MCF 10A (cell line): Measurements from ENCODE around the gene ZNF300. TPM values are rescaled to one million over a fixed set of nuclear protein-coding genes. Genes with fewer than 3 reads are reported as not detected.

Source experiments
- BruUV-seq: library from RNA; stranded (reverse); fragments of 400-500 nt; replicated peaks from 2 replicates; lab custom pipeline; 2021; lab: Mats Ljungman, UMichigan
- CTCF ChIA-PET: fragments of 300-600 bp; sonication (Branson Sonifier 250); formaldehyde crosslinking; extraction: SDS; loops from one replicate; lab custom pipeline; 2021; ENCODE audit warnings: antibody characterized with exemption, inconsistent platforms; lab: Yijun Ruan, JAX
- POLR2A ChIA-PET: fragments of 300-600, 350-650 bp; sonication (Branson Sonifier 250); formaldehyde crosslinking; extraction: SDS; loops from one replicate; lab custom pipeline; 2020; ENCODE audit warnings: antibody characterized with exemption, inconsistent platforms; lab: Yijun Ruan, JAX
- DNase-seq: peaks from one replicate; pipeline ENCODE4 v3.0.0-alpha.2; 2018; ENCODE audit not compliant: unreplicated experiment
- H3K27ac Mint-ChIP-seq: one replicate; pipeline ENCODE4 v1.8.0; 2022; ENCODE audit warnings: mild to moderate bottlenecking, low read depth, mixed read lengths; ENCODE audit not compliant: unreplicated experiment
- H3K27me3 Mint-ChIP-seq: one replicate; pipeline ENCODE4 v1.8.0; 2022; ENCODE audit warnings: mixed read lengths; ENCODE audit not compliant: insufficient read depth, unreplicated experiment
- H3K36me3 Mint-ChIP-seq: one replicate; pipeline ENCODE4 v1.8.0; 2022; ENCODE audit warnings: mild to moderate bottlenecking, moderate library complexity, mixed read lengths; ENCODE audit not compliant: insufficient read depth, unreplicated experiment
- H3K4me1 Mint-ChIP-seq: one replicate; pipeline ENCODE4 v1.8.0; 2022; ENCODE audit warnings: mixed read lengths; ENCODE audit not compliant: insufficient read depth, unreplicated experiment
- H3K4me3 Mint-ChIP-seq: one replicate; pipeline ENCODE4 v1.8.0; 2022; ENCODE audit warnings: mild to moderate bottlenecking, moderate library complexity, mixed read lengths; ENCODE audit not compliant: unreplicated experiment
- H3K9me3 Mint-ChIP-seq: one replicate; pipeline ENCODE4 v1.8.0; 2022; ENCODE audit warnings: mixed read lengths; ENCODE audit not compliant: unreplicated experiment
- CTCF ChIP-seq: fragments of 200-600 bp; IDR thresholded peaks from one replicate; pipeline ENCODE4 v1.8.0; 2022; ENCODE audit warnings: antibody characterized with exemption, mild to moderate bottlenecking; ENCODE audit not compliant: unreplicated experiment
- intact Hi-C: fragments of 100-400 bp; cut with micrococcal nuclease; formaldehyde crosslinking; loops from 2 replicates; pipeline ENCODE4 v1.14.1; 2022
- total RNA-seq: library from RNA; stranded (reverse); gene quantifications from 2 replicates; pipeline ENCODE4 v1.2.3, GENCODE V29; 2022

Gene ZNF300
- total RNA-seq, 1 experiment from 2014 or later, result 15.4 TPM

GRCh38 chr5:150853561-150853960 is 51.2 kb downstream of the ZNF300 start:
- no peak for TF ChIP-seq CTCF
- Mint-ChIP-seq H3K36me3 (no peaks in the 10 kb centered on the region), H3K4me1 (no peaks in the 10 kb centered on the region), H3K27ac (no peak overlapping the region), H3K4me3 (no peak overlapping the region), H3K9me3 (no peaks in the 10 kb centered on the region), H3K27me3 (no peaks in the 10 kb centered on the region)
- CTCF ChIA-PET, result interaction anchor here (1.1 to 3.2 kb wide), 4 partner anchors 52 to 330 kb away, joined by 3 to 16 read pairs (median 4); no protein-coding TSS in a partner anchor
- intact Hi-C loops, result no loop called here
- POLR2A ChIA-PET, result no interaction called here
- no peak for DNase-seq
- BruUV-seq, result no TSS peak

- no TSS peak for BruUV-seq
- H3K4me3 Mint-ChIP-seq, result no peak overlapping the region
- ChIA-PET CTCF (interaction anchor here (0.8 to 3.2 kb wide), 9 partner anchors 35 to 291 kb away, joined by 3 to 16 read pairs (median 4); partner anchors contain the start of genes RBM22 and SMIM3), POLR2A (interaction anchor here (0.7 to 1.2 kb wide), 3 partner anchors 50 to 305 kb away, joined by 3 to 4 read pairs (median 3); no protein-coding TSS in a partner anchor)
- no peaks in the 10 kb centered on the region for H3K4me1 Mint-ChIP-seq
- intact Hi-C loops, result no loop called here
- H3K27ac Mint-ChIP-seq, result no peak overlapping the region
- no peaks in the 10 kb centered on the region for H3K27me3 Mint-ChIP-seq
- H3K36me3 Mint-ChIP-seq, result no peaks in the 10 kb centered on the region
- TF ChIP-seq CTCF, result no peak
- H3K9me3 Mint-ChIP-seq, result no peaks in the 10 kb centered on the region
- DNase-seq, result no peak
Measured at GRCh38 chr5:150851039-150851438, 53.7 kb downstream of the ZNF300 start.

GRCh38 chr5:150848271-150848670 is 56.5 kb downstream of the ZNF300 start:
- POLR2A ChIA-PET, result interaction anchor here (3.3 kb wide), 1 partner anchor 47 kb away, joined by 17 read pairs; no protein-coding TSS in a partner anchor
- Mint-ChIP-seq H3K27me3 (no peaks in the 10 kb centered on the region), H3K36me3 (no peaks in the 10 kb centered on the region), H3K27ac (no peak overlapping the region), H3K9me3 (no peaks in the 10 kb centered on the region), H3K4me3 (no peak overlapping the region), H3K4me1 (no peaks in the 10 kb centered on the region)
- peak; percentile 3 for DNase-seq
- no peak for TF ChIP-seq CTCF
- intact Hi-C loops, result loop anchor here (10.0 kb wide), 1 partner anchor 317 kb away; no protein-coding TSS in a partner anchor
- CTCF ChIA-PET, result interaction anchor here (0.6 to 4.9 kb wide), 20 partner anchors 10 to 390 kb away, joined by 3 to 99 read pairs (median 12); partner anchors contain the start of genes RBM22 and SMIM3
- no TSS peak for BruUV-seq

GRCh38 chr5:150847334-150847695 is 57.5 kb downstream of the ZNF300 start:
- no TSS peak for BruUV-seq
- CTCF ChIA-PET, result interaction anchor here (0.6 to 4.9 kb wide), 52 partner anchors 9 to 1249 kb away, joined by 3 to 99 read pairs (median 5); partner anchors contain the start of genes MYOZ3, RBM22, RPS14 and SMIM3
- Mint-ChIP-seq H3K4me3 (no peak overlapping the region), H3K36me3 (no peaks in the 10 kb centered on the region), H3K9me3 (no peaks in the 10 kb centered on the region), H3K27ac (no peak overlapping the region), H3K4me1 (no peaks in the 10 kb centered on the region), H3K27me3 (no peaks in the 10 kb centered on the region)
- intact Hi-C loops, result loop anchor here (1.0 to 10.0 kb wide), 8 partner anchors 46 to 388 kb away; no protein-coding TSS in a partner anchor
- no peak for TF ChIP-seq CTCF
- DNase-seq, result no peak
- POLR2A ChIA-PET, result interaction anchor here (0.6 to 3.3 kb wide), 9 partner anchors 46 to 356 kb away, joined by 3 to 26 read pairs (median 4); partner anchors contain the start of genes DCTN4, RBM22 and SMIM3
